T1000 (cell line): Measurements from ENCODE around the gene ANGPTL4.

Source experiments
- DNase-seq: peaks from one replicate; lab custom pipeline; 2025; ENCODE audit warnings: mixed read lengths; lab: John Stamatoyannopoulos, UW

Gene ANGPTL4

GRCh38 chr19:8413629-8413995 lies 49.7 kb downstream of the ANGPTL4 start:
- no peak for DNase-seq

DNA sequence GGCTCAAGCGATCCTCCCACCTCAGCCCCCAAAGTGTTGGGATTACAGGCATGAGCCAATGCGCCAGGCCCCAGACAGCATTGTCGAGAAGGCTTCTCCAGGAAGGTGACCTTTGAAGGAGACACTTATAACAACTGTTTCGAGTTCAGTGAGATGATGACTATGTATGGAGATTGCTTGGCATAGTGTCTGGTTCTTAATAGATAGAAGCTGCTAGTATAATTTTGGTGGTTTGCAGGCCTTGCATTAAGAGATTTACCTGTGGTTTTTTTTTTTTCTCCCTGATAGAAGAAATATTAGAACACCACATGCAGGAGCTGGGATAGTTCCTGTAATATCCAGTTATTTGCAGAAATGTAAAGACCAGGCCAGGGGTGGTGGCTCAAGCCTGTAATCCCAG lies 52.8 kb downstream of the ANGPTL4 start:
- DNase-seq, result no peak

DNA sequence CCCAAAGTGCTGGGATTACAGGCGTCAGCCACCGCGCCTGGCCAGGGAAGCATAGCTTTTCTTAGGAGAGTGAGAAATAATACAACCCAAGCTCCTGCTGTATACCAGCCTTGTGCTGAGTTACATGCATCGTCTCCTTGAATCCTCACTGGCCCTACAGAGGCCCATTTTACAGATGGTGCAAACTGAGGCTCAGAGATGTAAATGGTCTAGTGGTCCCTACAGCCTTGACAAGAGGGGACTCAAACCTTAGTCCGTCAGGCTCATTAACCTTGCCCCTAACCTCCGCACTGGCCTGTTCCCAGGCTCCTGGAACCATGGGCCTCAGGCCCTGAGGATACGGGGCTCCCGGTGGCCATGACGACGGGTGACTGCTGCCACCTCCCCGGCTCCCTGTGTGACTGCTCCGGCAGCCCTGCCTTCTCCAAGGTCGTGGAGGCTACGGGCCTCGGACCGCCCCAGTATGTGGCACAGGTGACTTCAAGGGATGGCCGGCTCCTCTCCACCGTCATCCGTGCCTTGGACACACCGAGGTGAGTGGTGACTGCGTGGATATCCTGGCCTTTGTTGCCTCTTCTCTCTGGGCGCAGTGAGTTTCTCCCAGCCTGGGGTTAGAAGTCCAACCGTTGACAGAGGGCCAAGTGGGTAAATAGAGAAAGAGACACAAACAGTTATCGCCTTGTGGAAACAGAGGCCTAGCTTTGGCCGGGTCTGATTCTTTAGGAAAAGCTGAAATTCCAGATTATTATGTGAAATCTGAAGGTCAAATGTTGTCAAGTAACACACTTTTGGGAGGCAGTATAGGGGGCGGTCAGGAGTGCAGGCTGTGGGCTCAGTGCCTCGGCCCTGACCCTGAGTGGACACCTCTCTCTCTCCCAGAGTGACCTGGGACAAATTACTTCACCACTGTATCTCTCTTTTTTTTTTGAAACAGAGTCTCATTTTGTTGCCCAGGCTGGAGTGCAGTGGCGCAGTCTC lies 57.8 kb downstream of the ANGPTL4 start:
- DNase-seq, result no peak

DNA sequence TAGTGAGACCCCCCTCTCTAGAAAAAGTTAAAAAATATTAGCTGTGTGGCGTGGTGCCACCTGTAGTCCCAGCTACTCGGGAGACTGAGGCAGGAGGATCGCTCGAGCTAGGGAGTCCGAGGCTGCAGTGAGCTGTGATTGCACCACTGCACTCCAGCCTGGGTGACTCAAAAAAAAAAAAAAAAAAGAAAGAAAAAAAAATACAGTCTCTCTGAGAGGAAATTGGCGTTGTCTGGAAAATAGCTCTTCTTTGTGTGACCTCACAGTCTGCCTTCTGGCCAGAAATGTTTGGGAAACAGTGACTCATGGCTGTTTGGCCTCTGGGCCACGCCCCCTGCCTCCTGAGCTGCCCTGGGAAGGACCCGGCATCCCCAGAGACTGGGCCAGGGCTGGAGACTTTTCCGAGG lies 59.9 kb downstream of the ANGPTL4 start:
- DNase-seq, result peak; percentile 86
